CD4-positive, alpha-beta T cell (primary cell): ENCODE measurements around the gene SCGB1C1. TPM values are rescaled to one million over a fixed set of nuclear protein-coding genes. Genes with fewer than 3 reads are reported as not detected.

Source experiments
- ATAC-seq: fragments of 200-7000 bp; cut with Tn5 transposase; one replicate; pipeline ENCODE4 v1.10.0; 2022; ENCODE audit warnings: mild to moderate bottlenecking; ENCODE audit not compliant: poor library complexity
- CTCF ChIA-PET: fragments of 350-600 bp; sonication (Branson Sonifier 250); formaldehyde crosslinking; loops from one replicate; lab custom pipeline; 2021; ENCODE audit warnings: antibody characterized with exemption, inconsistent platforms; lab: Charles Lee
- POLR2A ChIA-PET: fragments of 350-600 bp; sonication (Branson Sonifier 250); formaldehyde crosslinking; loops from one replicate; lab custom pipeline; 2021; ENCODE audit warnings: antibody characterized with exemption, inconsistent platforms; lab: Charles Lee
- DNase-seq, 14 experiments: peaks; one replicate each; pipeline ENCODE4 v3.0.0-alpha.2; 2013 to 2020; ENCODE audit warnings: mixed read lengths in 2 of 14
- H3K27ac ChIP-seq, 2 donors: one replicate each; pipeline versions ENCODE4 v1.5.1 to v1.7.0; 2013; ENCODE audit warnings: low read length in 2 of 2, low read depth in 1 of 2, mild to moderate bottlenecking in 1 of 2
- H3K27me3 ChIP-seq, 2 experiments: 1 replicate in 1 of 2; 2 replicates in 1 of 2; pipeline versions ENCODE4 v1.6.1 to v1.7.0; 2013; ENCODE audit warnings: low read length in 2 of 2, control low read depth in 1 of 2, mild to moderate bottlenecking in 1 of 2, moderate library complexity in 1 of 2; ENCODE audit not compliant: insufficient read depth in 2 of 2, control insufficient read depth in 1 of 2
- H3K36me3 ChIP-seq: one replicate; pipeline ENCODE4 v1.6.1; 2013; ENCODE audit warnings: low read length, control low read depth; ENCODE audit not compliant: insufficient read depth
- H3K4me1 ChIP-seq: one replicate; pipeline ENCODE4 v1.6.1; 2013; ENCODE audit warnings: low read length, control low read depth; ENCODE audit not compliant: insufficient read depth
- H3K4me3 ChIP-seq: one replicate; pipeline ENCODE4 v1.5.1; 2013; ENCODE audit warnings: mild to moderate bottlenecking, low read length, moderate library complexity
- H3K9me3 ChIP-seq, 2 experiments: 1 replicate in 1 of 2; 2 replicates in 1 of 2; pipeline versions ENCODE4 v1.6.1 to v1.7.0; 2013; ENCODE audit warnings: low read length in 2 of 2, mild to moderate bottlenecking in 2 of 2, control low read depth in 1 of 2, moderate library complexity in 1 of 2; ENCODE audit not compliant: control insufficient read depth in 1 of 2, insufficient read depth in 1 of 2
- H3K27ac Mint-ChIP-seq: one replicate; pipeline ENCODE4 v1.8.0; 2020; ENCODE audit warnings: mixed read lengths
- H3K27me3 Mint-ChIP-seq: one replicate; pipeline ENCODE4 v1.8.0; 2021; ENCODE audit warnings: mixed read lengths
- H3K36me3 Mint-ChIP-seq: one replicate; pipeline ENCODE4 v1.8.0; 2021; ENCODE audit warnings: low read depth, mixed read lengths
- H3K4me1 Mint-ChIP-seq: one replicate; pipeline ENCODE4 v1.8.0; 2021; ENCODE audit warnings: low read depth, mixed read lengths
- H3K4me3 Mint-ChIP-seq: one replicate; pipeline ENCODE4 v1.8.0; 2020; ENCODE audit warnings: mild to moderate bottlenecking, mixed read lengths
- H3K9me3 Mint-ChIP-seq: one replicate; pipeline ENCODE4 v1.8.0; 2020; ENCODE audit warnings: mixed read lengths
- intact Hi-C, 2 experiments: fragments of 100-400 bp; cut with DNase I in 1 of 2; cut with micrococcal nuclease in 1 of 2; formaldehyde crosslinking; loops; one replicate each; pipeline versions ENCODE4 v1.15.1 to v1.9.0; 2023 to 2025; cut with DNase I, micrococcal nuclease
- total RNA-seq, 174 experiments: library from RNA in 2 of 174; stranded (reverse) in 2 of 174; gene quantifications; one replicate each; pipeline ENCODE4 v1.2.3 and lab custom pipeline; 2021 to 2026
- TF ChIP-seq, protein P1 (sequence below): fragments of 200-600 bp; IDR thresholded peaks from one replicate; pipeline ENCODE4 v1.8.0; 2022; ENCODE audit warnings: antibody characterized with exemption, mild to moderate bottlenecking

Gene SCGB1C1
- total RNA-seq, 2 experiments from 2014 or later: not detected

DNA sequence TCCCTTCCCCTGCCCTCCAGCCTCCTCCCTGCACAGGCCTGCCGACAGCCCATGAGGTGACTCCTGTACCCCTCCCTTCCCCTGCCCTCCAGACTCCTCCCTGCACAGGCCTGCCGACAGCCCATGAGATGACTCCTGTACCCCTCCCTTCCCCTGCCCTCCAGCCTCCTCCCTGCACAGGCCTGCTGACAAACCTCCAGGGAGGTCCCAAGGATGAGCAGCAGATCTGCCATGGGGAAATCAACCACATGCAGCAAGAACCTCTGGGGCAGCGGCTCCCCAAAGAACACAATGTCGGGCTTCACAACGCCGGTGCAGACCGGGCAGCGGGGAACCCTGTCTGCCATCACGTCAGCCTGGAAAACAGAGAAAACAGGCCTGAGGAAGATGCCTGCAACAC is 31.0 kb downstream of the SCGB1C1 start:
- Histone ChIP-seq H3K36me3 (peaks cover 14% of the 10 kb centered on the region), H3K27ac (no peak overlapping the region), H3K4me3 (no peak overlapping the region), H3K27me3 (no peaks in the 10 kb centered on the region), H3K4me1 (no peaks in the 10 kb centered on the region), H3K9me3 (no peaks in the 10 kb centered on the region)
- no peaks in the 10 kb centered on the region for H3K27me3 Mint-ChIP-seq
- TF ChIP-seq, protein P1, sequence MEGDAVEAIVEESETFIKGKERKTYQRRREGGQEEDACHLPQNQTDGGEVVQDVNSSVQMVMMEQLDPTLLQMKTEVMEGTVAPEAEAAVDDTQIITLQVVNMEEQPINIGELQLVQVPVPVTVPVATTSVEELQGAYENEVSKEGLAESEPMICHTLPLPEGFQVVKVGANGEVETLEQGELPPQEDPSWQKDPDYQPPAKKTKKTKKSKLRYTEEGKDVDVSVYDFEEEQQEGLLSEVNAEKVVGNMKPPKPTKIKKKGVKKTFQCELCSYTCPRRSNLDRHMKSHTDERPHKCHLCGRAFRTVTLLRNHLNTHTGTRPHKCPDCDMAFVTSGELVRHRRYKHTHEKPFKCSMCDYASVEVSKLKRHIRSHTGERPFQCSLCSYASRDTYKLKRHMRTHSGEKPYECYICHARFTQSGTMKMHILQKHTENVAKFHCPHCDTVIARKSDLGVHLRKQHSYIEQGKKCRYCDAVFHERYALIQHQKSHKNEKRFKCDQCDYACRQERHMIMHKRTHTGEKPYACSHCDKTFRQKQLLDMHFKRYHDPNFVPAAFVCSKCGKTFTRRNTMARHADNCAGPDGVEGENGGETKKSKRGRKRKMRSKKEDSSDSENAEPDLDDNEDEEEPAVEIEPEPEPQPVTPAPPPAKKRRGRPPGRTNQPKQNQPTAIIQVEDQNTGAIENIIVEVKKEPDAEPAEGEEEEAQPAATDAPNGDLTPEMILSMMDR: no peak
- no peak overlapping the region for H3K27ac Mint-ChIP-seq
- H3K9me3 Mint-ChIP-seq: no peaks in the 10 kb centered on the region
- H3K36me3 Mint-ChIP-seq: peaks cover 37% of the 10 kb centered on the region
- no peak for DNase-seq
- intact Hi-C loops: no loop called here
- ChIA-PET POLR2A (no interaction called here), CTCF (no interaction called here)
- no peak overlapping the region for H3K4me3 Mint-ChIP-seq
- peaks cover 7% of the 10 kb centered on the region for H3K4me1 Mint-ChIP-seq
- ATAC-seq: no peak

DNA sequence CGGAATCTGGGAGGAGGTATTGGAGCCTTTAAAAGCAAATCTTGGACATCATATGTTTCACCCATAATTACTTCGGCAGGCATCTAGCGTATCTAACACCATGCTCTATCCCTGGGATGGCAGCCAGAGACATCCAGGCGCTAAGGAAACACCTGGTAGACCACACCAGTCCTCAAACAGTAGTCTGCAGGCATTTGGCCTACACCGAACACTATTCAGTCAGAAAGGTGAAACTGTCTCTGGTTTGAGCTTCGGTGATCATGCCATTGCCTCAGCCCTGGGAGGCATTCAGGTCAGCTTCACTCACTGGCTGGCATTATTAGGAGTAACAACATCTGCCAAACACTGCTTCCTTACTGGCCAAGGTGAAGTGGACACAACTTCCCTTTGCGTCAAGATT is 31.5 kb downstream of the SCGB1C1 start:
- no peak overlapping the region for H3K4me3 ChIP-seq
- Mint-ChIP-seq H3K36me3 (peaks cover 36% of the 10 kb centered on the region), H3K4me1 (peaks cover 8% of the 10 kb centered on the region), H3K27me3 (no peaks in the 10 kb centered on the region), H3K9me3 (no peaks in the 10 kb centered on the region), H3K27ac (no peak overlapping the region), H3K4me3 (no peak overlapping the region)
- intact Hi-C loops: no loop called here
- H3K27me3 ChIP-seq: no peaks in the 10 kb centered on the region
- H3K27ac ChIP-seq: no peak overlapping the region
- TF ChIP-seq, protein P1: no peak
- no peaks in the 10 kb centered on the region for H3K9me3 ChIP-seq
- DNase-seq (no peak), ATAC-seq (no peak)
- H3K4me1 ChIP-seq: no peaks in the 10 kb centered on the region
- ChIA-PET POLR2A (no interaction called here), CTCF (no interaction called here)
- peaks cover 14% of the 10 kb centered on the region for H3K36me3 ChIP-seq

DNA sequence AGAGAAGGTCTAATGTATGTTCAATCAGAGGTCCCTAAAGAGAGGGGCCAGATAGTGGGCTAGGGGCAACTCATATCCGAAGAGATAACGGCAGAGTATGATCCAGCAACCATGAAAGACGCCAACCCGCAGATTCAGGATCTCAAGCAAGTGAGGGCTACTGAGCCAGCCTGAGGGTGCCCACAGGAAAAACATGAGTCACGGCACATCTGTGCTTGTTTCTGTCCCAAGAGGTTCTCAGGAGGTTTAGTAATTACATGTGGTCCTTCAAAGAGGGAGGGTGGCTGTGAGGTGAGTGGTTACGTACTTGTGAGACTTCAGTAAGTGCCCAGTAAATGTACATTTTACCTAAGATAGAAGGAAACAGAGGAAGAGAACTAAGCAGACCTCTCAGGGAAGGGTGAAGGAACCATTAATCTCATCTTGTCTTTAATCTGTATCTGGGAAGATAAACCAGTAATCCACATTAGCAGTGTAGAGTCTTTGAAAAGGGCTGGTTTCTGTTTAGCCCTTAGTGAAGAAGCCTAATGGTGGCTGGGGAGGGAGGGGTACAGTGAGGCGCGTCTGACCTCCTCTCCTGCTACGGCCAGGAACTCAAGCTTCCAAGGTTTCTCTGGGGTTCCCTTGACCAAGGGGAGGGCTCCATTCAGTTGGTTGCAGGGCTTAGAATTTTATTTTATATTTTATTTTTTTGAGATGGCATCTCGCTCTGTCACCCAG is 33.0 kb downstream of the SCGB1C1 start:
- no peaks in the 10 kb centered on the region for H3K9me3 Mint-ChIP-seq
- Histone ChIP-seq H3K4me1 (no peaks in the 10 kb centered on the region), H3K27me3 (no peaks in the 10 kb centered on the region), H3K36me3 (peaks cover 14% of the 10 kb centered on the region), H3K27ac (no peak overlapping the region), H3K9me3 (no peaks in the 10 kb centered on the region), H3K4me3 (no peak overlapping the region)
- POLR2A ChIA-PET: no interaction called here
- H3K4me1 Mint-ChIP-seq: peaks cover 8% of the 10 kb centered on the region
- TF ChIP-seq, protein P1: no peak
- no peak overlapping the region for H3K4me3 Mint-ChIP-seq
- CTCF ChIA-PET: no interaction called here
- ATAC-seq (no peak), DNase-seq (no peak)
- H3K27me3 Mint-ChIP-seq: no peaks in the 10 kb centered on the region
- intact Hi-C loops: no loop called here
- no peak overlapping the region for H3K27ac Mint-ChIP-seq
- H3K36me3 Mint-ChIP-seq: peaks cover 34% of the 10 kb centered on the region
